NT2/D1 (cell line): ENCODE data around the gene CDC25B.

Experiments
- DNase-seq: peaks from one replicate; pipeline ENCODE4 v3.0.0-alpha.2; 2011; ENCODE audit warnings: low read depth, low spot score
- H3K27me3 ChIP-seq: 2 replicates; pipeline ENCODE4 v1.6.0; 2011; ENCODE audit warnings: mild to moderate bottlenecking; ENCODE audit not compliant: insufficient read length, insufficient read depth
- H3K36me3 ChIP-seq: 2 replicates; pipeline ENCODE4 v1.6.1; 2011; ENCODE audit warnings: mild to moderate bottlenecking, low read length, mixed read lengths; ENCODE audit not compliant: insufficient read depth, insufficient read length
- H3K4me1 ChIP-seq: 2 replicates; pipeline ENCODE4 v1.5.1; 2011; ENCODE audit not compliant: insufficient read depth, insufficient read length
- H3K4me3 ChIP-seq: 2 replicates; pipeline ENCODE4 v1.5.1; 2011; ENCODE audit warnings: low read depth; ENCODE audit not compliant: insufficient read length
- H3K9ac ChIP-seq: 2 replicates; pipeline ENCODE4 v1.6.0; 2011; ENCODE audit warnings: low read depth; ENCODE audit not compliant: insufficient read length
- H3K9me3 ChIP-seq: 2 replicates; pipeline ENCODE4 v1.5.1; 2011; ENCODE audit warnings: mild to moderate bottlenecking, low read length; ENCODE audit not compliant: insufficient read depth
- SUZ12 ChIP-seq: IDR thresholded peaks from 2 replicates; pipeline ENCODE4 v1.6.1; 2011; ENCODE audit not compliant: insufficient read length, insufficient read depth; ENCODE audit errors: extremely low read depth
- YY1 ChIP-seq: IDR thresholded peaks from 2 replicates; pipeline ENCODE4 v1.6.1; 2011; ENCODE audit not compliant: insufficient read length, insufficient read depth
- ZNF274 ChIP-seq: IDR thresholded peaks from 2 replicates; pipeline ENCODE4 v1.6.1; 2011; ENCODE audit warnings: mild to moderate bottlenecking, low read depth, low read length

Gene CDC25B

DNA sequence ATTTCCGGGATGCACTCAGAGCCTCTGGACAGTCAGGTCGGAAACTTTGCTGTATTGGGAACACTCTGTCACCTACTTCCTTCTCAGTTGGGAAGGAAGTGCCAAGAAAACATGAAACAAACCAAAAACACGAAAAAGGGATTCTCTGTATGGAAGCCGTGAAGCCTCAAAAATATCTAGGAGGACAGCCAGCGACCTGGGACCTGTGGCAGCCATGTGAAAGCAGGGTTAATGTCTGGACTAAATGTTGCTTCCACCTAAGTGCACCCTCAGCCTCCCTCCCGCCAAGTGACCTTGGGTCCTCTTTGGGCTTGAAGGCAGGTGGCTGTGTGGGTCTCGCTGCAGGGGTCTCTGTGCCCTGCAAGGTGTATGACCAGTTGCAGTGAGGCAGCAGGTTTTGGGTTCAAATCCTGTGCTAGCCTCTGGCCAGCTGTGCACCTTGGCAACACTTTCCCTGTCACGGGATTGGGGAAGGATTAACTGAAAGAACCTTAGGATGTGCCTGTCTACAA lies 51.4 kb downstream of the CDC25B start:
- TF ChIP-seq ZNF274 (no peak), SUZ12 (no peak), YY1 (no peak)
- no peaks in the 10 kb centered on the region for H3K27me3 ChIP-seq
- peak overlapping the region; percentile 78 for H3K4me3 ChIP-seq
- peak overlapping the region; percentile 87 for H3K9ac ChIP-seq
- peaks cover 3% of the 10 kb centered on the region for H3K4me1 ChIP-seq
- H3K9me3 ChIP-seq, result no peaks in the 10 kb centered on the region
- no peak for DNase-seq
- peaks cover 9% of the 10 kb centered on the region for H3K36me3 ChIP-seq

DNA sequence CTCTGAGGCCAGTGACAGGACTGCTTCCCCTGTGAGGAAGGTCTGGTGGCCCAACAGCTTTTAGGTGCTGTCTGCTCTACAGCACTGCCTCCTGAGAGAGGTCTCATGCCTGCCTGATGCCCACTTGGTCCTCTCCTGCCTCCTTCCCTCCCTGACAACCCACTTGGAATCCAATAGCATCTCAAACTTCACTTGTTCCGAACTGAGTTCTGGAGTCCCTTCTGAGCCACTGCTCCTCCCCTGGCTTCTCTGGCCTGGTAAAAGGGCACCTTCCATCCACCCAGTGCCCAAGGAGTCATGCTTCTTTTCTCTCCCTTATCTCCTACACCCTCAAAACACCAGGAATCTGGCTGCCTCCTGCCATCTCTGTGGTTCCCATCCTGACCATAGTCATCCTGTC lies 52.5 kb downstream of the CDC25B start:
- Histone ChIP-seq H3K4me1 (peaks cover 3% of the 10 kb centered on the region), H3K9ac (no peak overlapping the region), H3K4me3 (no peak overlapping the region), H3K9me3 (no peaks in the 10 kb centered on the region), H3K36me3 (peaks cover 9% of the 10 kb centered on the region), H3K27me3 (no peaks in the 10 kb centered on the region)
- no peak for DNase-seq
- no peak for TF ChIP-seq SUZ12
- TF ChIP-seq YY1, result no peak
- TF ChIP-seq ZNF274, result no peak

DNA sequence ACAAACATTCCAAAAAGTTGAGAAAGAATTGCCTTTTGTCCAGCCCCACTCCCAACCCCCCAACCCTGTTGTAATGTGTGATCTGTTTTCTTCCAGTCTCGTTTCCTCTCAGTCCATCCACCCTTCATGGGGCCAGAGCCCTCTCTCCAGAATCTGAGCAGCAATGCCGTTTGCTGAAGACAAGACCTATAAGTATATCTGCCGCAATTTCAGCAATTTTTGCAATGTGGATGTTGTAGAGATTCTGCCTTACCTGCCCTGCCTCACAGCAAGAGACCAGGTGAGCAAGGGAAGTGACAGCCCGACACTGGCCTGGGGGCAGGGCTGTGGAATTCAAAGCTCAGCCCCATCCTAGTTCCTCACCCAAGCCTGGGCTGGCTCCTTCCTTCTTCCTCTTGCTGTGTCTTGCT lies 58.4 kb downstream of the CDC25B start:
- TF ChIP-seq YY1 (no peak), ZNF274 (no peak), SUZ12 (no peak)
- Histone ChIP-seq H3K9ac (no peak overlapping the region), H3K9me3 (no peaks in the 10 kb centered on the region), H3K4me1 (no peaks in the 10 kb centered on the region), H3K4me3 (no peak overlapping the region), H3K27me3 (no peaks in the 10 kb centered on the region), H3K36me3 (peaks cover 37% of the 10 kb centered on the region)
- no peak for DNase-seq
